IMR-90 (cell line): ENCODE results near the gene DCC. TPM values are rescaled to one million over a fixed set of nuclear protein-coding genes. Genes with fewer than 3 reads are reported as not detected.

Source experiments
- ATAC-seq: fragments of 200-7000 bp; cut with Tn5 transposase; 2 replicates; pipeline ENCODE4 v1.9.1; 2020; ENCODE audit warnings: low read depth, mild to moderate bottlenecking, moderate library complexity
- BruUV-seq: library from RNA; stranded (reverse); fragments of 400-500 nt; replicated peaks from 2 replicates; lab custom pipeline; 2021; lab: Mats Ljungman, UMichigan
- CTCF ChIA-PET: fragments of 300-600 bp; formaldehyde crosslinking; extraction: SDS; loops from one replicate; lab custom pipeline; 2021; ENCODE audit warnings: antibody characterized with exemption; lab: Yijun Ruan, JAX
- POLR2A ChIA-PET: fragments of 300-600 bp; sonication (Branson Sonifier 250); formaldehyde crosslinking; loops from one replicate; lab custom pipeline; 2022; ENCODE audit warnings: antibody characterized with exemption; ENCODE audit not compliant: unreplicated experiment; lab: Charles Lee
- DNase-seq: peaks from one replicate; pipeline ENCODE4 v3.0.0; 2013
- H2AFZ ChIP-seq: replicated peaks from 2 replicates; pipeline ENCODE3; 2013; ENCODE audit warnings: low read length, mild to moderate bottlenecking; ENCODE audit not compliant: poor library complexity
- H2AK5ac ChIP-seq: 2 replicates; pipeline ENCODE4 v1.6.1; 2013; ENCODE audit warnings: low read depth, low read length, inconsistent platforms
- H2AK9ac ChIP-seq: replicated peaks from 2 replicates; pipeline ENCODE3; 2013; ENCODE audit warnings: mild to moderate bottlenecking, low read depth, low read length, moderate library complexity; ENCODE audit not compliant: poor library complexity
- H2BK120ac ChIP-seq: 2 replicates; pipeline ENCODE4 v1.6.1; 2013; ENCODE audit warnings: low read depth, low read length, inconsistent platforms
- H2BK15ac ChIP-seq: 3 replicates; pipeline ENCODE4 v1.6.1; 2013; ENCODE audit warnings: low read depth, low read length, inconsistent platforms
- H2BK20ac ChIP-seq: 2 replicates; pipeline ENCODE4 v1.6.1; 2013; ENCODE audit warnings: low read depth, mild to moderate bottlenecking, inconsistent platforms, low read length, moderate library complexity
- H2BK5ac ChIP-seq: 2 replicates; pipeline ENCODE4 v1.6.1; 2013; ENCODE audit warnings: mild to moderate bottlenecking, low read depth, low read length, inconsistent platforms; ENCODE audit not compliant: poor library complexity, severe bottlenecking
- H3K14ac ChIP-seq: replicated peaks from 2 replicates; pipeline ENCODE4 v1.6.1; 2013; ENCODE audit warnings: low read depth, low read length, inconsistent platforms
- H3K18ac ChIP-seq: 2 replicates; pipeline ENCODE4 v1.6.1; 2013; ENCODE audit warnings: low read depth, low read length, control low read depth
- H3K23ac ChIP-seq: 2 replicates; pipeline ENCODE4 v1.6.1; 2013; ENCODE audit warnings: low read depth, low read length, inconsistent platforms
- H3K27ac ChIP-seq: 2 replicates; pipeline ENCODE4 v1.5.1; 2013; ENCODE audit warnings: mild to moderate bottlenecking, control low read depth, low read length; ENCODE audit not compliant: insufficient read depth
- H3K27me3 ChIP-seq: 2 replicates; pipeline ENCODE4 v1.6.1; 2013; ENCODE audit warnings: low read length; ENCODE audit not compliant: control insufficient read depth, insufficient read depth
- H3K36me3 ChIP-seq: 2 replicates; pipeline ENCODE4 v1.6.1; 2013; ENCODE audit warnings: low read length, mixed read lengths; ENCODE audit not compliant: control insufficient read depth, insufficient read depth
- H3K4ac ChIP-seq: 2 replicates; pipeline ENCODE4 v1.6.1; 2013; ENCODE audit warnings: low read depth, low read length, inconsistent platforms
- H3K4me1 ChIP-seq: 2 replicates; pipeline ENCODE4 v1.6.1; 2013; ENCODE audit warnings: low read length, mixed read lengths; ENCODE audit not compliant: control insufficient read depth, insufficient read depth
- H3K4me2 ChIP-seq: 2 replicates; pipeline ENCODE4 v1.6.1; 2013; ENCODE audit warnings: low read depth, mild to moderate bottlenecking, control low read depth, low read length, moderate library complexity
- H3K4me3 ChIP-seq: 2 replicates; pipeline ENCODE4 v1.5.1; 2013; ENCODE audit warnings: low read depth, mild to moderate bottlenecking, control low read depth, low read length, moderate library complexity; ENCODE audit not compliant: insufficient read depth
- H3K56ac ChIP-seq: 2 replicates; pipeline ENCODE4 v1.6.1; 2013; ENCODE audit warnings: low read length, inconsistent platforms; ENCODE audit not compliant: insufficient read depth; ENCODE audit errors: extremely low read depth
- H3K79me1 ChIP-seq, 2 experiments: 2 replicates each; pipeline ENCODE4 v1.6.1; 2013; ENCODE audit warnings: low read length in 2 of 2, inconsistent platforms in 1 of 2, low read depth in 1 of 2
- H3K9ac ChIP-seq: 2 replicates; pipeline ENCODE4 v1.6.1; 2013; ENCODE audit warnings: low read depth, low read length, control low read depth
- H3K9me1 ChIP-seq: 2 replicates; pipeline ENCODE4 v1.6.1; 2013; ENCODE audit warnings: low read length, inconsistent platforms; ENCODE audit not compliant: insufficient read depth
- H3K9me3 ChIP-seq: 2 replicates; pipeline ENCODE4 v1.6.1; 2013; ENCODE audit warnings: low read length; ENCODE audit not compliant: control insufficient read depth, insufficient read depth
- H4K20me1 ChIP-seq: 2 replicates; pipeline ENCODE4 v1.6.1; 2013; ENCODE audit warnings: low read length, inconsistent platforms; ENCODE audit not compliant: insufficient read depth
- H4K5ac ChIP-seq: 2 replicates; pipeline ENCODE4 v1.6.1; 2013; ENCODE audit warnings: mild to moderate bottlenecking, low read depth, low read length, control low read depth
- H4K8ac ChIP-seq, 2 experiments: 2 replicates each; pipeline ENCODE4 v1.6.1; 2013; ENCODE audit warnings: low read depth in 2 of 2, low read length in 2 of 2, control low read depth in 1 of 2, inconsistent platforms in 1 of 2
- H4K91ac ChIP-seq: 2 replicates; pipeline ENCODE4 v1.6.1; 2013; ENCODE audit warnings: low read depth, low read length, inconsistent platforms; ENCODE audit not compliant: insufficient read depth
- BHLHE40 ChIP-seq: fragments of 150-350 bp; IDR thresholded peaks from 2 replicates; pipeline ENCODE4 v1.6.1; 2016; ENCODE audit warnings: mild to moderate bottlenecking, low read depth, low read length
- CEBPB ChIP-seq: IDR thresholded peaks from 2 replicates; pipeline ENCODE4 v1.6.1; 2012; ENCODE audit warnings: low read depth, low read length, improper control_type of control experiment
- CHD1 ChIP-seq: IDR thresholded peaks from 2 replicates; pipeline ENCODE4 v1.6.1; 2012; ENCODE audit warnings: low read depth, low read length, improper control_type of control experiment
- FOS ChIP-seq: fragments of 150-350 bp; IDR thresholded peaks from 2 replicates; pipeline ENCODE4 v1.6.1; 2016; ENCODE audit warnings: low read depth, low read length
- MAFK ChIP-seq: IDR thresholded peaks from 2 replicates; pipeline ENCODE4 v1.6.1; 2012; ENCODE audit warnings: low read depth, low read length, improper control_type of control experiment
- MAZ ChIP-seq: IDR thresholded peaks from 2 replicates; pipeline ENCODE4 v1.6.1; 2012; ENCODE audit warnings: low read depth, mild to moderate bottlenecking, low read length, improper control_type of control experiment, moderate library complexity, borderline replicate concordance
- MXI1 ChIP-seq: IDR thresholded peaks from 2 replicates; pipeline ENCODE4 v1.6.1; 2012; ENCODE audit warnings: low read depth, mild to moderate bottlenecking, low read length, moderate library complexity, borderline replicate concordance
- NFE2L2 ChIP-seq: fragments of 150-350 bp; IDR thresholded peaks from 2 replicates; pipeline ENCODE4 v1.6.1; 2016; ENCODE audit warnings: low read depth, mild to moderate bottlenecking, low read length
- POLR2A ChIP-seq: IDR thresholded peaks from 2 replicates; pipeline ENCODE4 v1.6.1; 2012; ENCODE audit warnings: mild to moderate bottlenecking, low read depth, low read length
- RAD21 ChIP-seq: IDR thresholded peaks from 2 replicates; pipeline ENCODE4 v1.6.1; 2012; ENCODE audit warnings: low read length, improper control_type of control experiment
- RCOR1 ChIP-seq: IDR thresholded peaks from 2 replicates; pipeline ENCODE4 v1.6.1; 2012; ENCODE audit warnings: mild to moderate bottlenecking, low read length, improper control_type of control experiment; ENCODE audit not compliant: insufficient replicate concordance
- RFX5 ChIP-seq: IDR thresholded peaks from 2 replicates; pipeline ENCODE4 v1.8.0; 2012; ENCODE audit warnings: low read depth, mild to moderate bottlenecking, low read length, moderate library complexity
- SMC3 ChIP-seq: fragments of 150-350 bp; IDR thresholded peaks from 2 replicates; pipeline ENCODE4 v1.6.1; 2016; ENCODE audit warnings: low read depth, mild to moderate bottlenecking, antibody characterized with exemption, low read length, moderate library complexity
- WGBS, 2 experiments: methylation state at CpG; one replicate each; pipeline versions ENCODE4 v1.1.5 to v1.1.7; 2013; ENCODE audit warnings: missing lambda C conversion rate in 2 of 2; ENCODE audit not compliant: insufficient read length in 1 of 2; ENCODE audit errors: extremely low coverage in 2 of 2; 5-methylcytosine and 5-hydroxymethylcytosine counted together
- dilution Hi-C: fragments of 300-500 bp; cut with HindIII; formaldehyde crosslinking; loops from one replicate; pipeline ENCODE4 v1.14.3; 2018; ENCODE audit warnings: low sequenced_read_pairs; ENCODE audit not compliant: unreplicated experiment
- in situ Hi-C: fragments of 300-500 bp; cut with MboI; formaldehyde crosslinking; loops from 3 replicates; pipeline ENCODE4 v1.14.3; 2019; ENCODE audit warnings: low sequenced_read_pairs, inconsistent platforms, mixed read lengths
- intact Hi-C: fragments of 100-400 bp; cut with micrococcal nuclease; formaldehyde crosslinking; loops from 2 replicates; pipeline ENCODE4 v1.10.0; 2022
- polyA plus RNA-seq, 3 experiments: library from polyadenylated mRNA; depleted of rRNA; stranded (reverse); fragments of >200 nt; gene quantifications; 2 replicates each; pipeline ENCODE4 v1.2.3, GENCODE V29; 2012; ENCODE audit warnings: low replicate concordance in 1 of 3
- total RNA-seq: library from RNA; depleted of rRNA; stranded (reverse); fragments of >200 nt; gene quantifications from 2 replicates; pipeline ENCODE4 v1.2.3, GENCODE V29; 2012
- TF ChIP-seq, protein P1 (sequence below): fragments of 150-350 bp; IDR thresholded peaks from 2 replicates; pipeline ENCODE4 v1.6.1; 2017; ENCODE audit warnings: mild to moderate bottlenecking, antibody characterized with exemption, low read length, low read depth
- TF ChIP-seq, protein P2 (sequence below): conservative IDR thresholded peaks from 2 replicates; pipeline ENCODE4 v1.5.1; 2012; ENCODE audit warnings: mild to moderate bottlenecking, low read depth, low read length, improper control_type of control experiment
- TF ChIP-seq, protein P3 (sequence below): fragments of 150-350 bp; IDR thresholded peaks from 2 replicates; pipeline ENCODE4 v1.6.1; 2016; ENCODE audit warnings: low read depth, mild to moderate bottlenecking, low read length, moderate library complexity, borderline replicate concordance

Gene DCC
- total and polyA plus RNA-seq, 2 of the 4 experiments (the other 2 are of a cell fraction) = 0.31 to 0.54 TPM

DNA sequence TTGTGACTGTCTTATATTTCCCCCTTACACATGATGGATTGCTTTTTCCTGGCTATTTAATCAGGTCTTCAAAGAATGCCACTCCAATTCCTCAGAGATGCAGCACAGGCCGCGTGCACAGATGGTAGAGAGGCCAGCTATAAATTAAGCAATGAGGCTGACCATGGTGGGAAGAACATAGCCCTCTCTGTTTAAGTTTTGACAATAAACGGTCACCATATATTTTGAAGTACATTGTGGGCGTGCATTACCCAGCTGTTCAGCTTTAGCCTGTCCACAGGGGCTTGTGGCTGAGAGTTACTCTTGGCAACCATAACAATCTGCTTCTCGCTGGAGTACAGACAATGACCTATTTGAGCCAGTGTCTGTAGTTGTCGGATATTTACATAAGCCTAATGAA, 730.8 kb downstream of the DCC start:
- no peak overlapping the region for H3K4ac ChIP-seq
- H2BK15ac ChIP-seq = no peak overlapping the region
- no peak overlapping the region for H3K9ac ChIP-seq
- BruUV-seq = no TSS peak
- no peaks in the 10 kb centered on the region for H3K4me1 ChIP-seq
- no peak for ATAC-seq
- H4K91ac ChIP-seq = no peak overlapping the region
- H4K5ac ChIP-seq = no peak overlapping the region
- H3K4me3 ChIP-seq = no peak overlapping the region
- in situ Hi-C loops (no loop called here), intact Hi-C loops (no loop called here), dilution Hi-C loops (no loop called here)
- H3K18ac ChIP-seq = no peak overlapping the region
- no peak overlapping the region for H4K8ac ChIP-seq
- H3K36me3 ChIP-seq = no peaks in the 10 kb centered on the region
- no peaks in the 10 kb centered on the region for H3K27me3 ChIP-seq
- H2BK5ac ChIP-seq = no peak overlapping the region
- ChIA-PET POLR2A (no interaction called here), CTCF (no interaction called here)
- peaks cover 9% of the 10 kb centered on the region; the same call in 1 of the 2 replicates for H3K9me3 ChIP-seq
- no peak overlapping the region for H3K27ac ChIP-seq
- no peak for DNase-seq
- no peak overlapping the region for H2AK9ac ChIP-seq
- H3K9me1 ChIP-seq = no peaks in the 10 kb centered on the region
- no peak overlapping the region for H2BK20ac ChIP-seq
- H3K79me1 ChIP-seq = no peaks in the 10 kb centered on the region
- TF ChIP-seq FOS = no peak
- TF ChIP-seq, protein P1, sequence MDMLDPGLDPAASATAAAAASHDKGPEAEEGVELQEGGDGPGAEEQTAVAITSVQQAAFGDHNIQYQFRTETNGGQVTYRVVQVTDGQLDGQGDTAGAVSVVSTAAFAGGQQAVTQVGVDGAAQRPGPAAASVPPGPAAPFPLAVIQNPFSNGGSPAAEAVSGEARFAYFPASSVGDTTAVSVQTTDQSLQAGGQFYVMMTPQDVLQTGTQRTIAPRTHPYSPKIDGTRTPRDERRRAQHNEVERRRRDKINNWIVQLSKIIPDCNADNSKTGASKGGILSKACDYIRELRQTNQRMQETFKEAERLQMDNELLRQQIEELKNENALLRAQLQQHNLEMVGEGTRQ = no peak
- TF ChIP-seq, protein P2, sequence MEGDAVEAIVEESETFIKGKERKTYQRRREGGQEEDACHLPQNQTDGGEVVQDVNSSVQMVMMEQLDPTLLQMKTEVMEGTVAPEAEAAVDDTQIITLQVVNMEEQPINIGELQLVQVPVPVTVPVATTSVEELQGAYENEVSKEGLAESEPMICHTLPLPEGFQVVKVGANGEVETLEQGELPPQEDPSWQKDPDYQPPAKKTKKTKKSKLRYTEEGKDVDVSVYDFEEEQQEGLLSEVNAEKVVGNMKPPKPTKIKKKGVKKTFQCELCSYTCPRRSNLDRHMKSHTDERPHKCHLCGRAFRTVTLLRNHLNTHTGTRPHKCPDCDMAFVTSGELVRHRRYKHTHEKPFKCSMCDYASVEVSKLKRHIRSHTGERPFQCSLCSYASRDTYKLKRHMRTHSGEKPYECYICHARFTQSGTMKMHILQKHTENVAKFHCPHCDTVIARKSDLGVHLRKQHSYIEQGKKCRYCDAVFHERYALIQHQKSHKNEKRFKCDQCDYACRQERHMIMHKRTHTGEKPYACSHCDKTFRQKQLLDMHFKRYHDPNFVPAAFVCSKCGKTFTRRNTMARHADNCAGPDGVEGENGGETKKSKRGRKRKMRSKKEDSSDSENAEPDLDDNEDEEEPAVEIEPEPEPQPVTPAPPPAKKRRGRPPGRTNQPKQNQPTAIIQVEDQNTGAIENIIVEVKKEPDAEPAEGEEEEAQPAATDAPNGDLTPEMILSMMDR = no peak
- TF ChIP-seq CEBPB = no peak
- no peak for TF ChIP-seq RAD21
- TF ChIP-seq MXI1 = no peak
- TF ChIP-seq, protein P3, sequence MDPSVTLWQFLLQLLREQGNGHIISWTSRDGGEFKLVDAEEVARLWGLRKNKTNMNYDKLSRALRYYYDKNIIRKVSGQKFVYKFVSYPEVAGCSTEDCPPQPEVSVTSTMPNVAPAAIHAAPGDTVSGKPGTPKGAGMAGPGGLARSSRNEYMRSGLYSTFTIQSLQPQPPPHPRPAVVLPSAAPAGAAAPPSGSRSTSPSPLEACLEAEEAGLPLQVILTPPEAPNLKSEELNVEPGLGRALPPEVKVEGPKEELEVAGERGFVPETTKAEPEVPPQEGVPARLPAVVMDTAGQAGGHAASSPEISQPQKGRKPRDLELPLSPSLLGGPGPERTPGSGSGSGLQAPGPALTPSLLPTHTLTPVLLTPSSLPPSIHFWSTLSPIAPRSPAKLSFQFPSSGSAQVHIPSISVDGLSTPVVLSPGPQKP = no peak
- TF ChIP-seq RCOR1 = no peak
- no peak for TF ChIP-seq CHD1
- no peak for TF ChIP-seq POLR2A
- no peak for TF ChIP-seq RFX5
- TF ChIP-seq NFE2L2 = no peak
- no peak for TF ChIP-seq MAZ
- TF ChIP-seq BHLHE40 = no peak
- TF ChIP-seq MAFK = no peak
- TF ChIP-seq SMC3 = no peak
- no peaks in the 10 kb centered on the region for H4K20me1 ChIP-seq
- no peak overlapping the region for H3K14ac ChIP-seq
- H3K23ac ChIP-seq = no peak overlapping the region
- no CpG with 5 or more reads among the region's 6 CpGs for WGBS, 2 experiments
- no peak overlapping the region for H3K4me2 ChIP-seq
- H2BK120ac ChIP-seq = no peak overlapping the region
- no peak overlapping the region for H2AK5ac ChIP-seq
- no peak overlapping the region for H3K56ac ChIP-seq
- no peak overlapping the region for H2AFZ ChIP-seq
